HS-27A (cell line): ENCODE measurements around the gene TBC1D5.
A peak's percentile ranks its signal among the peaks of the same experiment; 100 is the strongest.

Experiments
- DNase-seq: peaks from one replicate; pipeline ENCODE4 v3.0.0-alpha.2; 2012; ENCODE audit warnings: low read depth, missing footprints

The TBC1D5 gene

GRCh38 chr3:17469954-17470353, 272.5 kb downstream of the TBC1D5 start:
- DNase-seq, result no peak

DNA sequence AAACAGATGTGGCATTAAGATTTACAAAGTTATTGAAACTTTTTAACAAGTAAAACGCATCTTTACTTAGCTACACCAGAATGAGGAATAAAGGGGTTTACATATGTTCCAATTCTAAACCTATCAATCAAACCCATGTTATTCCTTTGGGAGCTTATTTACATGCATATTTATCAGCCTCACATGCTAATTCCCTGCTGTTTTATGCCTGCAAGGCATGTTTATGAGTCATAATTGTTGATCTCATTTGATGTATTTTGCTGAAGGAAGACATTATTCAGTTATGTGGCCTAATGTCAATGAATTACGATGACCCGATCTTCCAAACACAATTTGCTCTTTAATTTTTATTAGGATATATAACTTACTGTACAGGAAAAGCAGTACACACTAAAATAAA, 272.9 kb downstream of the TBC1D5 start:
- DNase-seq, result no peak

- DNase-seq, result peak; percentile 46
Observed at GRCh38 chr3:17466028-17466427, 276.4 kb downstream of the TBC1D5 start.

GRCh38 chr3:17459470-17459993, 282.9 kb downstream of the TBC1D5 start:
- no peak for DNase-seq

DNA sequence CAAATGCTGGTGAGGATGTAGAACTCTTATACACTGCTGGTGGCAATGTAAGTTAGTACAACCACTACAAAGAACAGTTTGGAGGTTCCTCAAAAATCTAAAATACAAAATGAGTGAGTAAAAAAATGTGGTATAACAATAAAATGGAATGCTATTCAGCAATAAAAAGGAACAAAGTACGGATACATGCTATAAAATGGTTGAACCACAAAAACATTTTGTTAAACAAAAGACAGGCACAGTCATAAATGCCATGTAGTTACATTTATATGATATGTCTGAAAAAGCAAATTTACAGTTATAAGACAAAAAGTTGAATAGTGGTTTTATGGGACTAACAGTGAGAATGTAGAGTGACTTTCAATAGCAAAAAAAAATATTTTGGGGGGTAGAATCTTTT, 285.8 kb downstream of the TBC1D5 start:
- no peak for DNase-seq

GRCh38 chr3:17456046-17456445, 286.4 kb downstream of the TBC1D5 start:
- DNase-seq, result no peak

GRCh38 chr3:17444865-17445264, 297.6 kb downstream of the TBC1D5 start:
- no peak for DNase-seq

DNA sequence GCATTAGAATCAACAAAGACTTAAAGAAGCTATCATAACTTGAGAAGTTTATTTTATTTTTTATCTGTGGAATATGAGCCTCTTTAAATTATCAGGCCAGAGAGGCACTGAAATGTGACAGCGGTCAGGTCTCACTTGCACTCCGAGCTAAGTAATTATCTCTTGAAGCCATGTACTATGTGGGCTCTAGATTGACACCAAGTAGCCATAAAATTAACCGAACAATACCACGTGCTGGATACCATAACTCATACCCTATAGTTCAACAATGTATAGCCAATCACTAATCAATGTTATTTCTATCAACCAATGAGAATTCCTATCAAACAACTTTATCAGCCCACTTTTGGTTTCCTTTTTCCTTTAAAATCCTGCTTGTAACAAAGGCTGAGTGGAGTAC, 299.3 kb downstream of the TBC1D5 start:
- no peak for DNase-seq

DNA sequence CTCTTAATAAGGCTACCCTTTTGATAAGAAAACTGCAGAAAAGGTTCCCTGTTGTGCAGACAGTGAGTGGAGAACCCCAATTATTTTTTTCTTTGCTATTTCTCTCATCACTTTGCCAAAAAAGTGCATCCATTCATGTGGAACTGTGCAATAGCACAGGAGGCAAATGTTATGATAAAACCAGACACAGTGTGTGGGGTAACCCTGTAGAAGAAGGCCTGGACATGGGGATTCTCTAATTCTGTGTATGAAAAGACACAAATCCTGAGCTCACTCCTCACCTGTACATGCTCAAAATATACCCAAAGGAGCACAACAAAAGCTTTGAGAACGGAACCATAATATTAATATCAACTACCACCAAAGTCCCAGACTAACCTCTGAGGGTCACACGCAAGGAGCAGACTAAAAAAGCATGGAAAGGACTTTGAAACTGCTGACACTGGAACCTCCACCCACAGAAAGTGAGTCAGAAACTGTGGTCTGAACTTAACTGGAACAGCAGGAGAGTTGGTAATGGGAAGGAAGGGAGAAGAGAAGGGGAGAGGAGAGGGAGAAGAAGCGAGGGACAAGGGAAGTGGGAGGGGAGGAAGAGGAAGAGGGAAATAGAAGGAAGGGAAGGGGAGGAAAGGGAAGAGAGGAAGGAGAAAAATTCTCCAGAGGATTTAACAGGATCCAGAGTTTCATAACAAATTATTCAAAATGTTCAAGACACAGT, 299.9 kb downstream of the TBC1D5 start:
- no peak for DNase-seq

- no peak for DNase-seq
Observed at GRCh38 chr3:17433876-17434275, 308.6 kb downstream of the TBC1D5 start.

- no peak for DNase-seq
Observed at GRCh38 chr3:17432236-17432635, 310.2 kb downstream of the TBC1D5 start.

GRCh38 chr3:17431484-17432045, 310.9 kb downstream of the TBC1D5 start:
- no peak for DNase-seq

DNA sequence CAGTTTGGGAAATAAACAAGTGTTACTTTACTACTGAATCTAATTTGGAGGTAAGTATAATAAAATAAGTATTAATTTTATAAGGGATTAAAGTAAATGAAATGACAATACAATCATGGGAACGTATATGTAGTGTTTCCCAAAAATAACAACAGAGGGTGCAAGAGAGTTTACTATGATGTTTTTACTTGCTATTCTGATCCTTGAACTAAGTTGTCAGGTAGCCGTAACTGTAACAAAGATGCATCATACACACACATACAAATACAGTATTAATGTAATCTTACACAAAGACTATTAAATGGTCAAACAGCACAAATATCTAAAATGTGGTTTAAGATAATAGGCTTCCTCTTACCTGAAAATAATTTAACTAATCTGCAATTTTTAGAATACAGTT, 311.4 kb downstream of the TBC1D5 start:
- DNase-seq, result peak; percentile 4

DNA sequence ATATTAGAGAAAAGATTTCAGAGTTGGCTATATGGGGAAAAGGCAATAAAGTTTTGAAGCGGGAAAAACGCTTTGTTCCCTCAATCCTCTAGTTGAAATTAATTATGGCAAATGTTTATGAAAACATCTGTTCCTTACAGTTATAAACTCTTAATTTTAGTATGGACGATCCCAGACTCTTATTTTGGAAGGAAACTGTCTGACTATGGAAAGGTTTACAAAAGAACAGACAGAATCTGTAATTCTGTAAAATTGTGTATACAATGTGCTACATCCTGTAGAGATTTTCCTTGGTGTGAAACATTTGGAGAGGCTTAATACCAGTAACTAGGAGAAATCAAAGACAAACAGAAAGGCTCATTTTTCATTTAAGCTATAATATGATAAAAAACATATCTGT, 311.8 kb downstream of the TBC1D5 start:
- no peak for DNase-seq

- DNase-seq, result no peak
Observed at GRCh38 chr3:17423786-17424536, 318.5 kb downstream of the TBC1D5 start.

GRCh38 chr3:17422636-17423035, 319.8 kb downstream of the TBC1D5 start:
- DNase-seq, result no peak

DNA sequence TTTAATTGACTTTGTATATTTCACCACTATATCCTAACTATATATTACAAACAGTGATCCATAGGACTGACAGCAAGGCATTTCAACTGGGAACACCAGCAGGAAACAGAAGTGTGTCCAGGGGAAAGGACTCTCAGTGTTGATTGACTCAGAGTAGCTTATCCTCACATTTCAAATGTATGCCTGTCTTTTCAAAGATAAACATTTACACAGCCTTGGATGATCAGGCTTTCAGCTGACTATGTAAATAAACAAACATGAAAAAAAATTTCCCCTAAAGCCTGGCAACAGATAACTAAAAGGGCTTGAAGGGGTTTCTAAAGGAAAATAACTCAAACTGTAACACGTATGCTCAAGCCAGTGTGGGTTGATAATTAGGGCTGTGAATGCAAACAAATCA, 321.8 kb downstream of the TBC1D5 start:
- no peak for DNase-seq

DNA sequence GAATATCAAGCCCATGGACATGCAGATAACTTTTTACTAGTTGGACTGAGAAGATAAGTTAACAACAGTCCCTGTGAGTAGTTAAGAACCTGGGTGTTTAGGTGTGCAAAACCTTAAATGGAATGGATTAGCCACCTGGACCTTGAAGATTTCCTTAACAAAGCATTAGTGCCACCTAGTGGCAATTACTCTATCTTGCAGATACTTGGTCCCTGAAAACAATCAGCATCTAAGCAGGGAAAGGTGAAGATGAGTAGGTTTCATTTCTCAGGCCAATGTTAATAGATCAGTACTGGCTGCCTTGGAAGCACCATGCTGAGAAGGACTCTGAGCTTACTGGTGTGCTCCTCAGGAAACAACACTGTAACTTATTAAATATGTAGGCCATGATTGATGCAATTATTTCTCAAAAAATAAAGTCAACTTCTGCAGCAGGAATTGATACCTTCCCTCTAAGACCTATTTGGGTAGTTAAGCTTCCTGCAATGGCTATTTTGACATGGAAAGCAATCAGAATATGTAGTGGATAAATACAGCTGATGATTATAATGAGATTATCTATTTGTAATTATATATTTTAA, 329.4 kb downstream of the TBC1D5 start:
- peak; percentile 38 for DNase-seq

DNA sequence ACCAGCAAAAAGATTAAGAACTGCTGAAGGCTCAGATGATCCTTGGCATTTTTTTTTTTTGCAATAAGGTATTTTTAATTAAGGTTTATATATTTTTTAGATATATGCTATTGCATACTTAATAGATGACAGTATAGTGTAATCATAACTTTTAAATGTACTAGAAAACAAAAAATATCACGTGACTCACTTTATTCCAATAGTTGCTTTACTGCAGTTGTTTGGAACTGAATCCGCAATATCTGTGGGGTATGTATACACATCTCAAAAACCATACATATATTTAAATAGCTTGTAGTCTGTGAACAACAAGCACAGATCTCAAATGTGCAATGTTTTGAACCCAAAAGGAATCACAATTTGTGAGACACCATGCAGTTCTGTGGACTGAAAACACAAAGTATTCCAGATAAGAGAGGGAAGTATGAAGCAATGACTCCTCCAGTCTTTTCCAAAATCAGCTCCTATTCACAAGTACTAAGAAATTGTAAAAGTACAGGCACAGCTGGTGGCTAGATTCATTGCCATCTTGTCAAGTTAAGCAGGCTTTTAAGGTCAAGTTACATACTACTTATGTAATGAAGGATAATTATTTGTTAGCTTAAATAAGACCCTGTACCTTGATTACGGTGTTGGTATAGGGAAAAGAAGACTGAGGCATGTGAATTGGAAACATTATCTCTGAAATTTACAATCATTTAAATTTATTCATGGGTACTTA, 331.1 kb downstream of the TBC1D5 start:
- DNase-seq, result no peak

DNA sequence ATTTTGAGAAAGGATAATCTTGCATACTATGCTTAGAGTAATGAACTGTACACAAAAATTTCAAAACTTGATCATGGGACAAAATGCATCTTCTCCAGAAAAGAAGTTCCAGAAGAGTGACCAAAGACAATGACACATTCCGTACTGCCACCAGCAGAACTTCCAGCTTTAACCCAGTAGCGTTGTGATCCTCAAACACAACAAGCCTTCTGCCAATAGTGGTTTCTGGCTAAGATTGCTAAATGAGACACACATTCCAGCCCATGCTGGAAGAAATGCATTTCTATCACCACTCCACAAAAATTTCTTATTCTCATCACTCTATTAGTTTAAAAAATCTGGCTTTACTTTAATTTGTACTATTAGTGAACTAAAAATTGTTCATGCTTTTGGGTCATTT, 334.9 kb downstream of the TBC1D5 start:
- no peak for DNase-seq

- DNase-seq, result no peak
Observed at GRCh38 chr3:17404548-17404947, 337.9 kb downstream of the TBC1D5 start.

- no peak for DNase-seq
Observed at GRCh38 chr3:17402442-17402841, 340.0 kb downstream of the TBC1D5 start.
